Measurements from ENCODE around the gene FNDC3B. TPM values are rescaled to one million over a fixed set of nuclear protein-coding genes. Genes with fewer than 3 reads are reported as not detected.
A peak's percentile ranks its signal among the peaks of the same experiment; 100 is the strongest.

Gene FNDC3B
- polyA plus RNA-seq, 2 of the 4 experiments (the other 2 are of a cell fraction) = 29.5 to 33.6 TPM

DNA sequence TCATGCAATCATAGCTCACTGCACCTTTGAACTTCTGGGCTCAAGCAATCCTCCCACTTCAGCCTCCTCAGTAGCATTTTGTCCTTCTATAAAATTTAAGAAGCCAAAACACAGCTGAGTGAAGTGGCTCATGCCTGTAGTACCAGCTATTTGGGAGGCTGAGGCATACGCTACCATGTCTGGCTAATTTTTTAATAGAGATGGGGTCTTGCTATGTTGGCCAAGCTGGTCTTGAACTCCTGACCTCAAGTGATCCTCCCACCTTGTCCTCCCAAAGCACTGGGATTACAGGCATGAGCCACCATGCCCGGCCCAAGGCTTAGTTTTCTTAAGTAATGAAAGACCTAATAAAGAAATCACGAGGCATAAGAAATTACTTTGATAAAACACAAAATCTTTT, 14.7 kb upstream of the FNDC3B start:
- ATAC-seq = no peak
- no peak overlapping the region for H3K4me2 ChIP-seq
- WGBS (ENCODE audit: missing lambda C conversion rate) = 90% methylated on average over 3 of the region's 3 CpGs
- H3K9me3 ChIP-seq = no peaks in the 10 kb centered on the region
- H3K27ac ChIP-seq = no peak overlapping the region
- CTCF ChIA-PET = no interaction called here
- POLR2A ChIA-PET = no interaction called here
- no peak for DNase-seq (ENCODE audit: low read depth in 1 of 2, low spot score in 1 of 2)
- TF ChIP-seq, protein P1, sequence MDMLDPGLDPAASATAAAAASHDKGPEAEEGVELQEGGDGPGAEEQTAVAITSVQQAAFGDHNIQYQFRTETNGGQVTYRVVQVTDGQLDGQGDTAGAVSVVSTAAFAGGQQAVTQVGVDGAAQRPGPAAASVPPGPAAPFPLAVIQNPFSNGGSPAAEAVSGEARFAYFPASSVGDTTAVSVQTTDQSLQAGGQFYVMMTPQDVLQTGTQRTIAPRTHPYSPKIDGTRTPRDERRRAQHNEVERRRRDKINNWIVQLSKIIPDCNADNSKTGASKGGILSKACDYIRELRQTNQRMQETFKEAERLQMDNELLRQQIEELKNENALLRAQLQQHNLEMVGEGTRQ (IDR thresholded peaks at IDR 0.05) = no peak
- TF ChIP-seq RARB (CRISPR knock-in tag; IDR thresholded peaks at IDR 0.05) = no peak
- no peak for TF ChIP-seq SMC3 (IDR thresholded peaks at IDR 0.05)
- TF ChIP-seq MAZ (IDR thresholded peaks at IDR 0.05; ENCODE audit: borderline replicate concordance, low read depth, low read length) = no peak
- TF ChIP-seq HOXB13 (CRISPR knock-in tag; IDR thresholded peaks at IDR 0.05; ENCODE audit: low read depth) = no peak
- no peak for TF ChIP-seq KDM1A (IDR thresholded peaks at IDR 0.05; ENCODE audit: low read depth)
- TF ChIP-seq EHMT2 (IDR thresholded peaks at IDR 0.05; ENCODE audit: low read depth) = no peak
- TF ChIP-seq HEYL (CRISPR knock-in tag; IDR thresholded peaks at IDR 0.05) = no peak
- TF ChIP-seq, protein P2, sequence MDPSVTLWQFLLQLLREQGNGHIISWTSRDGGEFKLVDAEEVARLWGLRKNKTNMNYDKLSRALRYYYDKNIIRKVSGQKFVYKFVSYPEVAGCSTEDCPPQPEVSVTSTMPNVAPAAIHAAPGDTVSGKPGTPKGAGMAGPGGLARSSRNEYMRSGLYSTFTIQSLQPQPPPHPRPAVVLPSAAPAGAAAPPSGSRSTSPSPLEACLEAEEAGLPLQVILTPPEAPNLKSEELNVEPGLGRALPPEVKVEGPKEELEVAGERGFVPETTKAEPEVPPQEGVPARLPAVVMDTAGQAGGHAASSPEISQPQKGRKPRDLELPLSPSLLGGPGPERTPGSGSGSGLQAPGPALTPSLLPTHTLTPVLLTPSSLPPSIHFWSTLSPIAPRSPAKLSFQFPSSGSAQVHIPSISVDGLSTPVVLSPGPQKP (IDR thresholded peaks at IDR 0.05; ENCODE audit: low read depth, low read length) = no peak
- TF ChIP-seq GATA3 (IDR thresholded peaks at IDR 0.05; ENCODE audit: borderline replicate concordance) = no peak
- TF ChIP-seq RFX5 (IDR thresholded peaks at IDR 0.05) = no peak
- TF ChIP-seq, protein P3, sequence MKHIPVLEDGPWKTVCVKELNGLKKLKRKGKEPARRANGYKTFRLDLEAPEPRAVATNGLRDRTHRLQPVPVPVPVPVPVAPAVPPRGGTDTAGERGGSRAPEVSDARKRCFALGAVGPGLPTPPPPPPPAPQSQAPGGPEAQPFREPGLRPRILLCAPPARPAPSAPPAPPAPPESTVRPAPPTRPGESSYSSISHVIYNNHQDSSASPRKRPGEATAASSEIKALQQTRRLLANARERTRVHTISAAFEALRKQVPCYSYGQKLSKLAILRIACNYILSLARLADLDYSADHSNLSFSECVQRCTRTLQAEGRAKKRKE (CRISPR knock-in tag; IDR thresholded peaks at IDR 0.05; ENCODE audit: low read depth) = no peak
- 0 out of 3 replicates have a peak, but pooled peaks cover 3% of the 10 kb centered on the region for H3K4me1 ChIP-seq
- H3K4me3 ChIP-seq = no peak overlapping the region
- no peak for FAIRE-seq

DNA sequence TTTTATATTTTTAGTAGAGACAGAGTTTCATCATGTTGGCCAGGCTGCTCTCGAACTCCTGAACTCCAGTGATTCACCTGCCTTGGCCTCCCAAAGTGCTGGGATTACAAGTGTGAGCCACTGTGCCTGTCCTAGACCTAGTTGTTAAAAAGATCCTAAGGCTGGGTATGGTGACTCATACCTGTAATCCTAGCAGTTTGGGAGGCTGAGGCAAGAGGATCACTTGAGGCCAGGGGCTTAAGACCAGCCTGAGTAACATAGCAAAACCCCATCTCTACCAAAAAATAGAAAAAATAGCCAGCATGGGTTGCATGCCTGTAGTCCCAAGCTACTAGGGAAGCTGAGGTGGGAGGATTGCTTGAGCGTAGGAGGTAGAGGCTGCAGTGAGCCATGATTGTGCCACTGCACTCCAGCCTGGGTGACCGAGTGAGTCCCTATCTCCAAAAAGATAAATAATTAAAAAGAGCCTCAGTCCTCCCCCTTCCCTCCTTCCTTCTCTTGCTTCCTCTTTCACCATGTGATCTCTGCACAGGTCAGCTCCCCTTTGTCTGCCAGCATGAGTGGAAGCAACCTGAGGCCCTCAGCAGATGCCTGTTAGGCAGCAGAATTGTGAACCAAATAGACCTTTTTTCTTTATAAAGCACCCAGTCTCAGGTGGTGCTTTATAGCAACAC, 9.8 kb upstream of the FNDC3B start:
- ChIA-PET CTCF (interaction anchor here (1.1 kb wide), 1 partner anchor 13 kb away, joined by 3 read pairs; no protein-coding TSS in a partner anchor), POLR2A (no interaction called here)
- 83% methylated on average over 3 of the region's 3 CpGs for WGBS (ENCODE audit: missing lambda C conversion rate)
- peak overlapping the region; percentile 28 to 45; a peak in 3 of 6 replicates for H3K27ac ChIP-seq
- TF ChIP-seq ZC3H11A (IDR thresholded peaks at IDR 0.05) (no peak), RARB (CRISPR knock-in tag; IDR thresholded peaks at IDR 0.05) (no peak), FOXS1 (CRISPR knock-in tag; IDR thresholded peaks at IDR 0.05) (no peak), POLR2AphosphoS2 (conservative IDR thresholded peaks at IDR 0.05; ENCODE audit: low read length) (no peak), SREBF2 (IDR thresholded peaks at IDR 0.05) (no peak), BHLHE40 (IDR thresholded peaks at IDR 0.05; ENCODE audit: low read depth, low read length) (no peak), MAFK (IDR thresholded peaks at IDR 0.05; ENCODE audit: partially characterized antibody) (no peak), ZFP36 (IDR thresholded peaks at IDR 0.05; ENCODE audit: borderline replicate concordance, partially characterized antibody) (no peak), NR3C1 (IDR thresholded peaks at IDR 0.05) (no peak), MAZ (IDR thresholded peaks at IDR 0.05; ENCODE audit: borderline replicate concordance, low read depth, low read length) (no peak), GATA3 (IDR thresholded peaks at IDR 0.05; ENCODE audit: borderline replicate concordance) (no peak), ZSCAN20 (CRISPR knock-in tag; IDR thresholded peaks at IDR 0.05) (no peak), MYC (IDR thresholded peaks at IDR 0.05; ENCODE audit: borderline replicate concordance, low read length) (no peak), CEBPB (IDR thresholded peaks at IDR 0.05) (no peak), HOXB13 (CRISPR knock-in tag; IDR thresholded peaks at IDR 0.05; ENCODE audit: low read depth) (no peak), HEYL (CRISPR knock-in tag; IDR thresholded peaks at IDR 0.05) (no peak), POLR2A (IDR thresholded peaks at IDR 0.05; ENCODE audit: low read length) (no peak)
- TF ChIP-seq, protein P2 (IDR thresholded peaks at IDR 0.05; ENCODE audit: low read depth, low read length) = no peak
- TF ChIP-seq, protein P1 (IDR thresholded peaks at IDR 0.05) = no peak
- H3K4me2 ChIP-seq = no peak overlapping the region
- no peak overlapping the region for H3K4me3 ChIP-seq
- 0 out of 3 replicates have a peak, but pooled peaks cover 7% of the 10 kb centered on the region for H3K4me1 ChIP-seq
- no peak for DNase-seq (ENCODE audit: low read depth in 1 of 2, low spot score in 1 of 2)
- no peak for FAIRE-seq
- 0 out of 3 replicates have a peak, but pooled peaks cover 3% of the 10 kb centered on the region for H3K9me3 ChIP-seq
- ATAC-seq = no peak

All from A549 (cell line).